Duodenal mucosa (tissue), 2 donors: ENCODE measurements around the gene FFAR2.

ENCODE experiments used
- H3K27ac ChIP-seq: one replicate; pipeline ENCODE4 v1.7.0; 2013; ENCODE audit warnings: low read depth, low read length
- H3K27me3 ChIP-seq, 2 donors: one replicate each; pipeline ENCODE4 v1.7.0; 2013; ENCODE audit warnings: low read length in 2 of 2, control low read depth in 1 of 2; ENCODE audit not compliant: insufficient read depth in 2 of 2, control insufficient read depth in 1 of 2
- H3K36me3 ChIP-seq, 2 donors: one replicate each; pipeline ENCODE4 v1.7.0; 2013; ENCODE audit warnings: low read length in 2 of 2, control low read depth in 1 of 2; ENCODE audit not compliant: insufficient read depth in 2 of 2, control insufficient read depth in 1 of 2
- H3K4me1 ChIP-seq, 2 donors: one replicate each; pipeline ENCODE4 v1.7.0; 2013; ENCODE audit warnings: low read length in 2 of 2, control low read depth in 1 of 2; ENCODE audit not compliant: insufficient read depth in 2 of 2, control insufficient read depth in 1 of 2
- H3K4me3 ChIP-seq, 2 donors: one replicate each; pipeline ENCODE4 v1.7.0; 2013; ENCODE audit warnings: low read length in 2 of 2, low read depth in 1 of 2
- H3K9ac ChIP-seq, 2 donors: one replicate each; pipeline ENCODE4 v1.7.0; 2013; ENCODE audit warnings: low read length in 2 of 2, low read depth in 1 of 2
- H3K9me3 ChIP-seq, 2 donors: one replicate each; pipeline ENCODE4 v1.7.0; 2013; ENCODE audit warnings: low read length in 2 of 2, control low read depth in 1 of 2; ENCODE audit not compliant: control insufficient read depth in 1 of 2

Gene FFAR2

GRCh38 chr19:35495107-35496064 lies 47.3 kb downstream of the FFAR2 start:
- Histone ChIP-seq H3K4me1 (no peaks in the 10 kb centered on the region), H3K27ac (no peak overlapping the region), H3K36me3 (no peaks in the 10 kb centered on the region), H3K4me3 (no peak overlapping the region), H3K9me3 (no peaks in the 10 kb centered on the region), H3K27me3 (peaks cover 0 to 5% of the 10 kb centered on the region in 2 donors), H3K9ac (no peak overlapping the region)

- Histone ChIP-seq H3K27ac (no peak overlapping the region), H3K36me3 (no peaks in the 10 kb centered on the region), H3K9me3 (no peaks in the 10 kb centered on the region), H3K4me3 (no peak overlapping the region), H3K4me1 (no peaks in the 10 kb centered on the region), H3K27me3 (peaks cover 0 to 5% of the 10 kb centered on the region in 2 donors), H3K9ac (no peak overlapping the region)
Measured at GRCh38 chr19:35497406-35497805, 49.3 kb downstream of the FFAR2 start.

GRCh38 chr19:35498220-35498619 lies 50.2 kb downstream of the FFAR2 start:
- Histone ChIP-seq H3K4me3 (no peak overlapping the region), H3K27me3 (peaks cover 0 to under 1% of the 10 kb centered on the region in 2 donors), H3K9me3 (no peaks in the 10 kb centered on the region), H3K4me1 (no peaks in the 10 kb centered on the region), H3K36me3 (no peaks in the 10 kb centered on the region), H3K27ac (no peak overlapping the region), H3K9ac (no peak overlapping the region)

DNA sequence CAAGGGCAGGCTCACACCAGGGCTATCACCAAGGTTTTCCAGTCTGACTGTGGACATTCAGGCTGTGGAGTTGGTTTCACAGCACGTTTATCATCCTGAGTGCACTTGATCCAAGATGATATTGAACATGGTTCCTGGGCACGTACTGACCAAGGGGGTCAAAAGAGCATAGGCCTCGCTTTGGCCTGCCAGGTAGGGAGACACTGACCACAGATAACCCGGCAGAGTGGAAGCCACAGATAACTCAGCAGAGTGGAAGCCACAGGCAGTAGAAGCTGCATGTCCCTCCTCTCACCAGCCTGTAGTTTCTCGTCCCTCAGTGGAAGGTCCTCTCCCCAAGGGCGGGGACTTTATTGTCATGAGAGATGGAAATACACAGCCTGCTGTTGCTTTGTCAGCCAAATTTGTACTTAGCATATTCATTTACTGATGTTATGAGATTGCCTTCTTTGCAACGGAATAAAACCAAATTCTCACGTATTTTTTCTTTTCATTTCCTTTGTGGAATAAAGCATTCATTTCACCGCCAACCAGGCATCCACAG lies 51.0 kb downstream of the FFAR2 start:
- Histone ChIP-seq H3K27ac (no peak overlapping the region), H3K9me3 (no peaks in the 10 kb centered on the region), H3K27me3 (no peaks in the 10 kb centered on the region), H3K9ac (no peak overlapping the region), H3K36me3 (no peaks in the 10 kb centered on the region), H3K4me1 (no peaks in the 10 kb centered on the region), H3K4me3 (no peak overlapping the region)

DNA sequence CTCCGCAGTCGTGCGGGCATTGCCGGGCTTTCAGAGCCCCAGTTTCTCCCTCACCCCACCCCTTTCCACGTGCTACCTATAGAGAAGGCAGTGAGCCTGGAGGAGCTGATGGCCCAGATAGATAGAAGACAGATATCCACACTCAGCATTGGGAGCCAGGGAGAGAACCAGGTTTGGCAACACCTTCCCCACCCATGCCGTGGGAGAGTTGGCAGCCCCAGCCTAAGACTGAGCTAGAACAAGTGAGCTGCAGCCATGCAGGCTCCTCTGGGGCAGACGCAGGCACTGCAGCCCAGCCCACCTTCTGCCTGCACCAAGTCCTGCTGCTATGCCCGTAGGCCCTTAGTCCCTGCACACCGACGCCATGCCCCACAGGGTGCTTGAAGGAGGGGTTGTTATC lies 52.6 kb downstream of the FFAR2 start:
- Histone ChIP-seq H3K9me3 (no peaks in the 10 kb centered on the region), H3K9ac (no peak overlapping the region), H3K27me3 (no peaks in the 10 kb centered on the region), H3K4me3 (no peak overlapping the region), H3K4me1 (no peaks in the 10 kb centered on the region), H3K36me3 (no peaks in the 10 kb centered on the region), H3K27ac (no peak overlapping the region)
